GM19238 (cell line): ENCODE results near the gene PRKAG2.

Source experiments
- DNase-seq: peaks from one replicate; pipeline ENCODE4 v3.0.0; 2011; ENCODE audit warnings: low spot score; ENCODE audit not compliant: insufficient read length

The PRKAG2 gene

DNA sequence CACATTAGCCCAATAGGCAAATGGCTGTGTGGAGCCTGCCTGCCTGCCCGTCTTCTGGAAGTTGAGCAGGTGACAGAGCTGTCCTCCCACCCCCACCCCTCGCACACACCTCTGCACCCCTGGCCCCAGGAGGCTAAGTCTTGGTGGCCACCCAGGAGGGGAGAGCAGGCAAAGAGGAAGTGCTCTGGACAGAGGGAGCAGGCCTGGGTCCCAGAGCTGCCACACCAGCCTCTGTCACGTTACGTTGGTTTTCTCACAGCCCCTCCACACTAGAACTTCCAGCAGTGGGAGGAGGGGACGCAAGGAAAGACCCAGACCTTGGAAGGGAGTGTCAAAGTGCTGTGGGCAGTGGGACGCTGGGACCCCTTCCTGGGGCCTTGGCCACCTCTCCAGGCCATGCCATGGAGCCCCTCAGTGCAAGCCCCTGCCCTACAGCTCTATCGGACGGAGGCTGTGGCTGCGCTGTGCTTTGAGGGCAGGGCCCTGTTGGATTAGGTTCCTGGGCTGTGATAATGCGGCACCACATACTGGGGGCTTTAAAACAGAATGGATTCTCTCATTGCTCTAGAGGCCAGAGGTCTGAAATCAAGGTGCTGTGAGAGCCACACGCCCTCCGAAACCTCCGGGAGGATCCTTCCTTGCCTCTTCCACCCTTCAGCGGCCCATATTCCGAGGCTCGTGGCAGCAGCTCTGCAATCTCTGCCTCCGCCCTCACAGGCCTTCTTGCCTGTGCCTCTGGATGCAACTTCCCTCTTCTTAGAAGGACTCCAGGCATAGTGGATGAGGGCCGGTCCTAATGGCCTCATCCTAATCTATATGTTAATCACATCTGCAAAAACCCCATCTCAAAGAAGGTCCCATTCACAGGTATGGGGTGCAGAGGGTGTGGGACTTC, 9.9 kb downstream of the PRKAG2 start:
- no peak for DNase-seq

DNA sequence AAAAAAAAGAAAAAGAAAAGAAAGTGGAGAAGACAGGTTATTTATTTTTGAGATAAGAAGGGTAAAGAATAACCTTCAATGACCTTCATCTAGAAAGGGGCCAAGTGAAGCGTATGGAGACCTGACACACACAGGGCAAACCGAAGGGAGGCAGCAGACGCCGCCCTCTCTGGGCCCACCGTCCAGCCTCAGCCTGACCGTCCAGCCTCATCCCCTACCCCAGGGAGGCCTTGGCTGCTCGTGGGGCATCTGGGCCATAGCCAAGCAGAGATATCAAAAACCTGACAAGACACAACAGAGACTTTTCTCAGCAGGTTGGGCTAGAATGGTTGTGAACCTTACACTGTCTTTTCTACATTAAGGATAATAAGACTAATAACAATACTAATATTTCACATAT, 10.9 kb downstream of the PRKAG2 start:
- DNase-seq: no peak

GRCh38 chr7:151865070-151865670, 11.7 kb downstream of the PRKAG2 start:
- no peak for DNase-seq

GRCh38 chr7:151864561-151864960, 12.4 kb downstream of the PRKAG2 start:
- no peak for DNase-seq

DNA sequence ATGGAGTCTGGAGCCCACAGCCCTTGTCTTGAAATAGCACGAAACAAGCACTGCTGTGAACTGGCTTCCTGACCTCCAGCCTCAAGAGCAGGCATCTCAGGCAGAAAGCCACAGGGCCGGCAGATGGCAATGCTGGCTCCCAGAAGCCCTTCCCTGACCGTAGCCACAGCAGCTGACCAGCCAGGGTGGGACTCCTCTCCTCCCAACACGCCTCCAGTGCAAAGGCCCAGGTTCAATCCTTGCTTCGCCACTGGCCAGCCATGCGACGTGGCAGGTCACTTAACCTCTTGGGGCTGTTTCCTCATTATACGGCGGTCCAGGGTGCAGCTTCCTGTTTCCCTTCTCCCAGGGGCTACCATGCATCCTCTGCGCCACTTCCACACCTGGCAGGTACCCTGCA, 12.8 kb downstream of the PRKAG2 start:
- no peak for DNase-seq

DNA sequence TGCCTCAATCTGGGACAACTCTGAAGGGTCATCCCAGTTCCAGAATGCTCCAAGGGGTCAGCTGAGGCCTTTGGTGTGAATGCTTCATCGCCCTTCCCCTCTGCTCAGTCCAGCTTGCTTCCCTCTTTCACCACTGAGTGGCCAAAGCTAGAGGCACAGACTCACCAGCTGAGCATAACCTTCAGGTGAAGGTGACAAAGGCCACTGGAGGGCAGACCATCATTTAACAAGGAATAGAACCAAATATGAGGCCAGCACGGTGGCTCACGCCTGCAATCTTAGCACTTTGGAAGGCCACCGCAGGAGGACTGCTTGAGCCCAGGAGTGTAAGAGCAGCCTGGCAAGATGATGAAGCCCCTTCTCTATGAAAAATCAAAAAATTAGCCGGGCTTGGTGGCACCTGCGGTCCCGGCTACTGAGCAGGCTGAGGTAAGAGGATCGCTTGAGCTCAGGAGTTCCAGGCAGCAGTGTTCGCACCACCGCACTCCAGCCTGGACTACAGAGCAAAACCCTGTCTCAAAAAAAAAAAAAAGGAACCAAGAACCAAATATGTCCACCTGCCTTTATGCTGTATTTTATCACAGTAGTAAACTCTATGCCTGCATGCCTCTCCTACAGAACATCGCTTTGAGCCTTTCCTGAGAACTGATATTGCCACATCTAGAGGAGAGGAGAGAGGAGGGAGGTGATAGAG, 13.4 kb downstream of the PRKAG2 start:
- no peak for DNase-seq

- no peak for DNase-seq
Measured at GRCh38 chr7:151862606-151863381, 14.1 kb downstream of the PRKAG2 start.

DNA sequence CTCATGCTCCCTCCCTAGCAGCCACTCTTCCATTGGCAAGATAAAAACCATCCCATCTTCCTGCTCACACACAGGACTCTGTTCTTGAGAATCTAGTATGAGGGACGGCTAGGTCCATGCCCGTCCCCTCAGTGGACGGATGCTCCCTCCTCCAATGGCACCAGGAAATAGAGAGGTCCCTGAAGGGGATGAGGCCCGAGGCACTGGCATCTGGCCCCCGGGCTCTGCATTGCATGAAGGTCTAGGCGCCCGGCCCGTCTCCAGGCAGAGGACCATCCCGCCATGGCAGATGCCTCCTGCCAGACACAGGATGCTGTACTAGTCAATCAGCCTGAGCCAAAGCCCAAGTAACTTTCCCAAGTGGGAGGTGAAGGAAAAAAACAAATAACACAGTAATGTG, 15.0 kb downstream of the PRKAG2 start:
- DNase-seq: no peak

- no peak for DNase-seq
Measured at GRCh38 chr7:151860771-151861170, 16.1 kb downstream of the PRKAG2 start.

- DNase-seq: no peak
Measured at GRCh38 chr7:151859948-151860685, 16.8 kb downstream of the PRKAG2 start.

DNA sequence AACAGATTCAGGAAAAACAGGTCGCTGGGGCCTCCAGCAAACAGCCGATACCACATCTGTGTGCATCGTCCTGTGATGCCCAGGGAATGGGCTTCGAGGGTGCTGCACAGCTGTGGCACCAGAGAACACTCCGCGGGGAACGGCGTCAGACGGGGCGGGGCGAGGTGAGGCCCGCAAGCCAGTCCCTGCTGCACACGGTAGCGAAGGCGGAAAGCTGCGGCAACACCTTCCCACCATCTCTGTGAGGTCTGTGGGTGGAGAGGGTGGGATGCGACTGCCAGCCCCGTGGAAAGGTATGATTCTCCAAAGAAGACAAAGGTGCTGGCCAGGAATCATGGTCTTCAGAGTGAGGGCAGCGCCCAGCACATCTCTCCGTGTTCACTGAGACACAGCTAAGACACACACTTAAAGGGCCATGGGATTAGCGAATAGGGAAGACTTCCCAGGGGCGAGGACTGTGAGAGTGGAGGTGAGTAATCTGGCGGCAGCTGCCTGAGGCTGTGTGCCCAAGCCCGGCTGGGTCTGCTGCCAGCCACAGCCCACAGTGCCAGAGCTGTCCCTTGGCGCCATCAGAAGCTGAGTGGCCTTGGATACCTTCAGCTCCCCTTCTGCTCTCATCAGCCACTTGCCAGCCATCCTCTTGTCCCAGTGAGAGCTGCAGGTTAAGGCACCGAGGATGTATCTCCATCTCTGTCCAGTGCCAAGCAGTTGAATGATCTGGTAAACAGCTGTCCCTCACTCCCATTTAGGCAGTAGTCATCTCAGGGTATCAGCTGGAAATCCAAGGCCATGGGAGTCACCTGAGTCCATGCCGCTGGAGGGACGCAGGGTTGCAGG, 17.6 kb downstream of the PRKAG2 start:
- DNase-seq: no peak

GRCh38 chr7:151858456-151858855, 18.5 kb downstream of the PRKAG2 start:
- no peak for DNase-seq

- DNase-seq: no peak
Measured at GRCh38 chr7:151857866-151858450, 19.0 kb downstream of the PRKAG2 start.

DNA sequence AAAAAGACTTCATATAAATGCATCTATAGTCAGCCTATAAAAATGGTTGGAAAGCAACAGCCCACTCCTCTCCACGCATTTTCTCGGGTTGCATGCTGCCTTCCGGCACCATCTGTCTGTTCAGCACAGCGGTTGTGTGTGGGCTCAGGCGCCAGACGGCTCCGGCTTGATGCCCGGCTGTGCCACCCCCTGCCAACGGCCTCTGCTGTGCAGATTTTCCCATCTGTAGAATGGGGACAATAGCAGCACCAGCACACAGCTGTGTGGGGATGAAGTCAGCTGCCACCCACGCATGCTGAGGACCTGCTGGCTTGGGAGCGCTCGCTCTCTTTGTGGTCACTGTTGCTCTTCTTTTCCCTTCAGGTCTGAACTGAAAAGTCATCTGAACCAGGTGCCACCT, 19.5 kb downstream of the PRKAG2 start:
- no peak for DNase-seq

GRCh38 chr7:151856516-151856915, 20.4 kb downstream of the PRKAG2 start:
- no peak for DNase-seq

- no peak for DNase-seq
Measured at GRCh38 chr7:151856098-151856497, 20.8 kb downstream of the PRKAG2 start.

GRCh38 chr7:151854720-151855071, 22.2 kb downstream of the PRKAG2 start:
- DNase-seq: no peak

DNA sequence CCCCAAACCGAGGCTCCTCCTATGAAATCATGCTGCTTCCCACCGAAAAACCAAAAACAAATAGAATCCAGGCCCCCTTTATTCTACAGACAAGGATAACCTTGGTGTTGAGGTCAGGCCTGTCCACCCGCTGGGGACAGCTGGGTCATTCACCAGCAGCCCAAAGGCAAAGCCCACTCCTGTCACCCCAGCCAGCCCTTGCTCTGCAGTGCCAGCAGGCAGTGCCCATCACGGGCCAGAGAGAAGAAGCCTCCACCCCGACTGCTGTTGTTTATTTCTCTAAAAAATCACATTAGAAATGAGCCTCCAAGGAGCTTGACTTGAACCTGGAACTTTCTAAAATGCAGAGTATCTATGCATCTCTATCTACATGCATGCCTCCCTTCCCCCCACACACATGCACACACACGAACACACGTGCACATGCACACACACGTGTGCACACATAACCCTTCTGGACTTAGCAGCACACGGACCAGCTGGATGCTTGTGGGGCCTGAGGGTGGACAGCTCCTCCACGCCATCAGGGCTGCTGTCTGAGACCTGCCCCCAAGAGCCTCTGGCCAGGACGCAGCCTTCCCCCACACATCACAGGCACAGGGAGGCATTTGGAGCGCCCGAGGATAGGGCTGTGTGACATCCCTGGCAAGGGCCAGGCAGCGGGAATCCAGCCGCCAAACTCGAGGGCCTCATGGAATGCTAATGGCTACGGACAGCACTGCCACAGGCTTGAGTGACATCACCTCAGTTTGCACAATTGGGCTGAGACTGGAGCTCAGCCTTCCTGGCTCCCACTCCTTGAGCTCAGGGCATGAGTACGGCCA, 22.8 kb downstream of the PRKAG2 start:
- DNase-seq: no peak
